K562 (cell line): ENCODE data around the gene ELK4. TPM values are rescaled to one million over a fixed set of nuclear protein-coding genes. Genes with fewer than 3 reads are reported as not detected.

Source experiments
- BCLAF1 ChIP-seq, 2 experiments: fragments of 450-650 bp in 1 of 2; IDR thresholded peaks; 2 replicates each; pipeline ENCODE4 v1.6.1; 2011 to 2017; ENCODE audit warnings: low read depth in 2 of 2, antibody characterized with exemption in 1 of 2, borderline replicate concordance in 1 of 2, low read length in 1 of 2, mild to moderate bottlenecking in 1 of 2, mixed read lengths in 1 of 2; ENCODE audit not compliant: control insufficient read depth in 1 of 2
- NR1H2 ChIP-seq: sonication (generic); formaldehyde crosslinking; IDR thresholded peaks from 2 replicates; pipeline ENCODE4 v1.4.0; 2020; ENCODE audit warnings: mild to moderate bottlenecking, missing genetic modification reagents
- polyA plus RNA-seq, 8 experiments: library from polyadenylated mRNA; depleted of rRNA in 4 of 8; stranded (reverse) in 5 of 8; unstranded in 3 of 8; fragments of >200 nt; fragmentation: Nextera tagmentation in 2 of 8; fragmentation: Illumina TruSeq in 1 of 8; extraction: Ambion mirVana in 2 of 8; extraction: Trizol in 1 of 8; gene quantifications; 2 replicates each; pipeline versions ENCODE4 v1.2.1 to v1.2.3, GENCODE V29; 2011 to 2014; ENCODE audit warnings: inconsistent platforms in 1 of 8, missing spikeins in 1 of 8
- total RNA-seq, 7 experiments: library from RNA; depleted of rRNA in 6 of 7; stranded (reverse); fragments of >200 nt in 6 of 7; fragmentation: Illumina TruSeq in 2 of 7; extraction: Trizol in 2 of 7; gene quantifications; 2 replicates each; pipeline versions ENCODE4 v1.2.1 to v1.2.3, GENCODE V29; 2011 to 2021; ENCODE audit warnings: low replicate concordance in 1 of 7
- TF ChIP-seq, protein P1 (sequence below): sonication (generic); formaldehyde crosslinking; IDR thresholded peaks from 2 replicates; pipeline ENCODE4 v1.8.0; 2023; ENCODE audit warnings: mild to moderate bottlenecking, missing genetic modification reagents

ELK4 gene
- total and polyA plus RNA-seq, 9 of the 15 experiments (the other 6 are each of a cell fraction or from before 2014, with no cell fraction given): 2.0 to 21.7 (median 9.2) TPM

- TF ChIP-seq BCLAF1 (IDR thresholded peaks at IDR 0.05; ENCODE audit: borderline replicate concordance in 1 of 2, control insufficient read depth in 1 of 2, low read depth in 2 of 2, low read length in 1 of 2) (no peak), NR1H2 (no peak)
- TF ChIP-seq, protein P1, sequence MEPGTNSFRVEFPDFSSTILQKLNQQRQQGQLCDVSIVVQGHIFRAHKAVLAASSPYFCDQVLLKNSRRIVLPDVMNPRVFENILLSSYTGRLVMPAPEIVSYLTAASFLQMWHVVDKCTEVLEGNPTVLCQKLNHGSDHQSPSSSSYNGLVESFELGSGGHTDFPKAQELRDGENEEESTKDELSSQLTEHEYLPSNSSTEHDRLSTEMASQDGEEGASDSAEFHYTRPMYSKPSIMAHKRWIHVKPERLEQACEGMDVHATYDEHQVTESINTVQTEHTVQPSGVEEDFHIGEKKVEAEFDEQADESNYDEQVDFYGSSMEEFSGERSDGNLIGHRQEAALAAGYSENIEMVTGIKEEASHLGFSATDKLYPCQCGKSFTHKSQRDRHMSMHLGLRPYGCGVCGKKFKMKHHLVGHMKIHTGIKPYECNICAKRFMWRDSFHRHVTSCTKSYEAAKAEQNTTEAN: no peak
These were observed 44.2 kb downstream of the ELK4 start (continued) for GRCh38 chr1:205587581-205587980.
